ENCODE results near the gene SESN3.

SESN3 gene

DNA sequence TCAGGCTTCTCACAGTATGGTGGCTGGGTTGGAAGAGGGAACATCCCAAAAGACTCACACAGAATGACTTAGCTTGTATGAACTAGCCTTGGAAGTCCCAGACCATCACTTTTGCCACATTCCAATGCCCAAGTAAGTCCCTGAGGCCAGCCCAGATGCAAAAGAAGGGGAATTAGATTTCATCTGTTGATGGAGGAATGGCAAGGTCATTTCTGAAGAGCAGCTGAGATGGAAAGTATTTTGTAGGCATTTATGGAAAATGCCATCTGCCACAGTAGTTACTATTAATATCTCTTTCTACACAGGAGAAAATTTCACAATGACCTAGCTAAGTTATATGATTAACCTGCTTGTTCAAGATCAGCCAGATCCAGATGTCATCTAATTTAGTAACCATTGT lies 82.6 kb downstream of the SESN3 start (continued):
- TF ChIP-seq ZNF391 (tag by site-specific recombination; IDR thresholded peaks at IDR 0.05; ENCODE audit: borderline replicate concordance, low read depth) = no peak
- TF ChIP-seq ZNF701 (tag by site-specific recombination; IDR thresholded peaks at IDR 0.05) = no peak
- no peak for TF ChIP-seq HOXA7 (CRISPR knock-in tag; IDR thresholded peaks at IDR 0.05; ENCODE audit: borderline replicate concordance)

DNA sequence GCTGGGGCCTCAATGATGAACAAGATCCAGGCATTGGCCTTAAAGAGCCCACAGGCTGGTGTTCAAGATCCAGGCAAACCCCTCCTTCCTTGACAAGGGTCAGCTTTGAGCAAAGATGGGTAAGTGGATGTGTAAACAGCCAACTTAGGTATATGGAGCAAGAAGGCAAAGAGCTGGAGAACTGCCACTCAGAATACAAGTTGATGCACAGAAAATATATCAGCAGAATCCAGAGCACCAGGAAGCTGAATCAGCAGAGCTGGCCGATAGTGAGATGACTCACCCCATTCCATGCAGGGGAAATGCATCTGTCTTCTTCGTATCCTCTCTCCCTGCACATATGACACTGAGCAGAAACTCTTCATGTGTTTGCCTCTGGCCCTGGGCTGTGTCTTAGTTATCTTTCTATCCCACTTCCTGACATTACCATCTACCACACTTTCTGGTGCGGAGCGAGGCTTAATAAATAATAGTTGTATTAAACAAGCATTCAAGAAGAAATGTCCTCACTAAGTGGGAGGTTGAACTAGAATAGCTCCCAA lies 83.6 kb downstream of the SESN3 start:
- Histone ChIP-seq H3K9me3 (ENCODE audit: control insufficient read depth, insufficient read depth, low read depth, low read length) (no peaks in the 10 kb centered on the region), H3K27ac (ENCODE audit: extremely low read depth, low read depth, low read length) (no peak overlapping the region), H3K4me1 (ENCODE audit: control insufficient read depth, insufficient read depth, low read length) (no peaks in the 10 kb centered on the region; the same call in none of the 2 replicates), H3K36me3 (ENCODE audit: control insufficient read depth in 2 of 2, insufficient read depth in 1 of 2, low read length in 2 of 2) (no peaks in the 10 kb centered on the region), H3K4me3 (ENCODE audit: low read depth, low read length) (no peak overlapping the region)
- ChIA-PET POLR2A (interaction anchor here (1.3 to 2.3 kb wide), 2 partner anchors 80 to 642 kb away, joined by 5 to 8 read pairs; partner anchors contain the start of genes FAM76B and SRSF8), CTCF (interaction anchor here (0.6 to 3.3 kb wide), 8 partner anchors 39 to 617 kb away, joined by 3 to 36 read pairs (median 4); partner anchors contain the start of gene SRSF8)
- TF ChIP-seq ZNF146 (tag by site-specific recombination; IDR thresholded peaks at IDR 0.05) (no peak), ZNF157 (tag by site-specific recombination; IDR thresholded peaks at IDR 0.05) (no peak), SP7 (tag by site-specific recombination; IDR thresholded peaks at IDR 0.05) (peak; percentile 20; the same call in 1 of the 2 replicates), REPIN1 (tag by site-specific recombination; IDR thresholded peaks at IDR 0.05; ENCODE audit: low read depth) (no peak), SP3 (tag by site-specific recombination; IDR thresholded peaks at IDR 0.05) (no peak), ZSCAN30 (tag by site-specific recombination; IDR thresholded peaks at IDR 0.05) (no peak), ZNF311 (tag by site-specific recombination; IDR thresholded peaks at IDR 0.05; ENCODE audit: borderline replicate concordance) (no peak), ZNF521 (tag by site-specific recombination; IDR thresholded peaks at IDR 0.05) (no peak), ZNF214 (tag by site-specific recombination; IDR thresholded peaks at IDR 0.05; ENCODE audit: borderline replicate concordance) (no peak), ZBTB44 (tag by site-specific recombination; IDR thresholded peaks at IDR 0.05) (peak; percentile 75; the same call in 1 of the 2 replicates), ZNF792 (tag by site-specific recombination; IDR thresholded peaks at IDR 0.05) (0 out of 2 replicates have a peak, but pooled peaks have one; percentile 8), ZNF629 (tag by site-specific recombination; IDR thresholded peaks at IDR 0.05) (no peak), OVOL3 (tag by site-specific recombination; IDR thresholded peaks at IDR 0.05) (no peak), ZBTB20 (tag by site-specific recombination; IDR thresholded peaks at IDR 0.05) (peak; percentile 82), ZNF843 (tag by site-specific recombination; IDR thresholded peaks at IDR 0.05) (no peak), KLF1 (tag by site-specific recombination; IDR thresholded peaks at IDR 0.05) (no peak), ZNF324 (tag by site-specific recombination; IDR thresholded peaks at IDR 0.05) (no peak), PRDM1 (tag by site-specific recombination; IDR thresholded peaks at IDR 0.05) (0 out of 2 replicates have a peak, but pooled peaks have one; percentile 26), ZNF335 (tag by site-specific recombination; conservative IDR thresholded peaks at IDR 0.05) (0 out of 2 replicates have a peak, but pooled peaks have one; percentile 8), ZNF140 (tag by site-specific recombination; IDR thresholded peaks at IDR 0.05) (no peak), ZNF16 (tag by site-specific recombination; IDR thresholded peaks at IDR 0.05; ENCODE audit: low read depth) (no peak), ZBTB17 (tag by site-specific recombination; IDR thresholded peaks at IDR 0.05) (peak; percentile 88)
- TF ChIP-seq, protein P1, sequence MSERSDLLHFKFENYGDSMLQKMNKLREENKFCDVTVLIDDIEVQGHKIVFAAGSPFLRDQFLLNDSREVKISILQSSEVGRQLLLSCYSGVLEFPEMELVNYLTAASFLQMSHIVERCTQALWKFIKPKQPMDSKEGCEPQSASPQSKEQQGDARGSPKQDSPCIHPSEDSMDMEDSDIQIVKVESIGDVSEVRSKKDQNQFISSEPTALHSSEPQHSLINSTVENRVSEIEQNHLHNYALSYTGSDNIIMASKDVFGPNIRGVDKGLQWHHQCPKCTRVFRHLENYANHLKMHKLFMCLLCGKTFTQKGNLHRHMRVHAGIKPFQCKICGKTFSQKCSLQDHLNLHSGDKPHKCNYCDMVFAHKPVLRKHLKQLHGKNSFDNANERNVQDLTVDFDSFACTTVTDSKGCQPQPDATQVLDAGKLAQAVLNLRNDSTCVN (tag by site-specific recombination; optimal IDR thresholded peaks at IDR 0.05) = no peak
- TF ChIP-seq, protein P2, sequence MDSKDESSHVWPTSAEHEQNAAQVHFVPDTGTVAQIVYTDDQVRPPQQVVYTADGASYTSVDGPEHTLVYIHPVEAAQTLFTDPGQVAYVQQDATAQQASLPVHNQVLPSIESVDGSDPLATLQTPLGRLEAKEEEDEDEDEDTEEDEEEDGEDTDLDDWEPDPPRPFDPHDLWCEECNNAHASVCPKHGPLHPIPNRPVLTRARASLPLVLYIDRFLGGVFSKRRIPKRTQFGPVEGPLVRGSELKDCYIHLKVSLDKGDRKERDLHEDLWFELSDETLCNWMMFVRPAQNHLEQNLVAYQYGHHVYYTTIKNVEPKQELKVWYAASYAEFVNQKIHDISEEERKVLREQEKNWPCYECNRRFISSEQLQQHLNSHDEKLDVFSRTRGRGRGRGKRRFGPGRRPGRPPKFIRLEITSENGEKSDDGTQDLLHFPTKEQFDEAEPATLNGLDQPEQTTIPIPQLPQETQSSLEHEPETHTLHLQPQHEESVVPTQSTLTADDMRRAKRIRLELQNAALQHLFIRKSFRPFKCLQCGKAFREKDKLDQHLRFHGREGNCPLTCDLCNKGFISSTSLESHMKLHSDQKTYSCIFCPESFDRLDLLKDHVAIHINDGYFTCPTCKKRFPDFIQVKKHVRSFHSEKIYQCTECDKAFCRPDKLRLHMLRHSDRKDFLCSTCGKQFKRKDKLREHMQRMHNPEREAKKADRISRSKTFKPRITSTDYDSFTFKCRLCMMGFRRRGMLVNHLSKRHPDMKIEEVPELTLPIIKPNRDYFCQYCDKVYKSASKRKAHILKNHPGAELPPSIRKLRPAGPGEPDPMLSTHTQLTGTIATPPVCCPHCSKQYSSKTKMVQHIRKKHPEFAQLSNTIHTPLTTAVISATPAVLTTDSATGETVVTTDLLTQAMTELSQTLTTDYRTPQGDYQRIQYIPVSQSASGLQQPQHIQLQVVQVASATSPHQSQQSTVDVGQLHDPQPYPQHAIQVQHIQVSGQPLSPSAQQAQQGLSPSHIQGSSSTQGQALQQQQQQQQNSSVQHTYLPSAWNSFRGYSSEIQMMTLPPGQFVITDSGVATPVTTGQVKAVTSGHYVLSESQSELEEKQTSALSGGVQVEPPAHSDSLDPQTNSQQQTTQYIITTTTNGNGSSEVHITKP (tag by site-specific recombination; IDR thresholded peaks at IDR 0.05) = peak; percentile 24; the same call in 1 of the 2 replicates
- TF ChIP-seq, protein P3, sequence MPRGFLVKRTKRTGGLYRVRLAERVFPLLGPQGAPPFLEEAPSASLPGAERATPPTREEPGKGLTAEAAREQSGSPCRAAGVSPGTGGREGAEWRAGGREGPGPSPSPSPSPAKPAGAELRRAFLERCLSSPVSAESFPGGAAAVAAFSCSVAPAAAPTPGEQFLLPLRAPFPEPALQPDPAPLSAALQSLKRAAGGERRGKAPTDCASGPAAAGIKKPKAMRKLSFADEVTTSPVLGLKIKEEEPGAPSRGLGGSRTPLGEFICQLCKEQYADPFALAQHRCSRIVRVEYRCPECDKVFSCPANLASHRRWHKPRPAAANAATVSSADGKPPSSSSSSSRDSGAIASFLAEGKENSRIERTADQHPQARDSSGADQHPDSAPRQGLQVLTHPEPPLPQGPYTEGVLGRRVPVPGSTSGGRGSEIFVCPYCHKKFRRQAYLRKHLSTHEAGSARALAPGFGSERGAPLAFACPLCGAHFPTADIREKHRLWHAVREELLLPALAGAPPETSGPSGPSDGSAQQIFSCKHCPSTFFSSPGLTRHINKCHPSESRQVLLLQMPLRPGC (tag by site-specific recombination; IDR thresholded peaks at IDR 0.05) = no peak
- TF ChIP-seq, protein P4, sequence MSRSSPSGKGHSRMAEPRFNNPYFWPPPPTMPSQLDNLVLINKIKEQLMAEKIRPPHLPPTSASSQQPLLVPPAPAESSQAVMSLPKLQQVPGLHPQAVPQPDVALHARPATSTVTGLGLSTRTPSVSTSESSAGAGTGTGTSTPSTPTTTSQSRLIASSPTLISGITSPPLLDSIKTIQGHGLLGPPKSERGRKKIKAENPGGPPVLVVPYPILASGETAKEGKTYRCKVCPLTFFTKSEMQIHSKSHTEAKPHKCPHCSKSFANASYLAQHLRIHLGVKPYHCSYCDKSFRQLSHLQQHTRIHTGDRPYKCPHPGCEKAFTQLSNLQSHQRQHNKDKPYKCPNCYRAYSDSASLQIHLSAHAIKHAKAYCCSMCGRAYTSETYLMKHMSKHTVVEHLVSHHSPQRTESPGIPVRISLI (tag by site-specific recombination; IDR thresholded peaks at IDR 0.05) = no peak

Data from HEK293 (cell line).